CD1c-positive myeloid dendritic cell (primary cell): ENCODE measurements around the gene KRT4.

Source experiments
- DNase-seq: peaks from one replicate; pipeline ENCODE4 v3.0.0-alpha.2; 2016; ENCODE audit errors: extremely low spot score

Gene KRT4

GRCh38 chr12:52792185-52793029, 21.5 kb downstream of the KRT4 start:
- no peak for DNase-seq

- no peak for DNase-seq
Observed at GRCh38 chr12:52791271-52792184, 22.4 kb downstream of the KRT4 start.

GRCh38 chr12:52790427-52791270, 23.3 kb downstream of the KRT4 start:
- DNase-seq: no peak

GRCh38 chr12:52789637-52790426, 24.1 kb downstream of the KRT4 start:
- no peak for DNase-seq

- DNase-seq: no peak
Observed at GRCh38 chr12:52788876-52789636, 24.9 kb downstream of the KRT4 start.

GRCh38 chr12:52788192-52788875, 25.6 kb downstream of the KRT4 start:
- DNase-seq: no peak

GRCh38 chr12:52787324-52788191, 26.4 kb downstream of the KRT4 start:
- peak; percentile 18 for DNase-seq

- DNase-seq: no peak
Observed at GRCh38 chr12:52784909-52785308, 29.0 kb downstream of the KRT4 start.

- no peak for DNase-seq
Observed at GRCh38 chr12:52783563-52784316, 30.2 kb downstream of the KRT4 start.

- DNase-seq: no peak
Observed at GRCh38 chr12:52782502-52782901, 31.4 kb downstream of the KRT4 start.

- DNase-seq: no peak
Observed at GRCh38 chr12:52781399-52782082, 32.4 kb downstream of the KRT4 start.

GRCh38 chr12:52779914-52780313, 34.0 kb downstream of the KRT4 start:
- no peak for DNase-seq

- no peak for DNase-seq
Observed at GRCh38 chr12:52778833-52779232, 35.1 kb downstream of the KRT4 start.

GRCh38 chr12:52777566-52777965, 36.4 kb downstream of the KRT4 start:
- no peak for DNase-seq

GRCh38 chr12:52776913-52777395, 37.0 kb downstream of the KRT4 start, which contains the start of gene KRT76:
Gene KRT76 (minus strand): TSS chr12:52777345. CDS start chr12:52777291, 54 bp downstream.
- DNase-seq: no peak

- DNase-seq: no peak
Observed at GRCh38 chr12:52776435-52776834, 37.5 kb downstream of the KRT4 start.

- DNase-seq: no peak
Observed at GRCh38 chr12:52774629-52775250, 39.2 kb downstream of the KRT4 start.
